T-helper 2 cell treated with Interferon-gamma antibody and Interleukin-4, amounts not matched to agents 5 μg/mL and 100 μg/mL, for 36 hours (primary cell): ENCODE data around the gene FAM120AOS.
"Not testable (repeated sequence)": the region's sequence is repeated elsewhere in the genome, so short reads cannot be mapped to it uniquely, and the experiment has no call there.

Experiments used
- DNase-seq: peaks from one replicate; pipeline ENCODE4 v3.0.0; 2021; ENCODE audit warnings: low spot score
- H3K27ac Mint-ChIP-seq: one replicate; pipeline ENCODE4 v1.8.0; 2021; ENCODE audit warnings: mild to moderate bottlenecking, mixed read lengths
- H3K27me3 Mint-ChIP-seq: one replicate; pipeline ENCODE4 v1.8.0; 2021; ENCODE audit warnings: low read depth, mixed read lengths
- H3K36me3 Mint-ChIP-seq: one replicate; pipeline ENCODE4 v1.8.0; 2021; ENCODE audit warnings: low read depth, mixed read lengths
- H3K4me1 Mint-ChIP-seq: one replicate; pipeline ENCODE4 v1.8.0; 2021; ENCODE audit warnings: low read depth, mixed read lengths
- H3K4me3 Mint-ChIP-seq: one replicate; pipeline ENCODE4 v1.8.0; 2022; ENCODE audit warnings: mild to moderate bottlenecking, moderate library complexity, mixed read lengths
- H3K9me3 Mint-ChIP-seq: one replicate; pipeline ENCODE4 v1.8.0; 2021; ENCODE audit warnings: mixed read lengths

The FAM120AOS gene

GRCh38 chr9:93446073-93446472 lies 7.3 kb downstream of the FAM120AOS start:
- Mint-ChIP-seq H3K27me3 (no peaks in the 10 kb centered on the region), H3K27ac (no peak overlapping the region), H3K9me3 (no peaks in the 10 kb centered on the region), H3K36me3 (peaks cover 43% of the 10 kb centered on the region), H3K4me3 (no peak overlapping the region), H3K4me1 (peaks cover 23% of the 10 kb centered on the region)
- DNase-seq: no peak

DNA sequence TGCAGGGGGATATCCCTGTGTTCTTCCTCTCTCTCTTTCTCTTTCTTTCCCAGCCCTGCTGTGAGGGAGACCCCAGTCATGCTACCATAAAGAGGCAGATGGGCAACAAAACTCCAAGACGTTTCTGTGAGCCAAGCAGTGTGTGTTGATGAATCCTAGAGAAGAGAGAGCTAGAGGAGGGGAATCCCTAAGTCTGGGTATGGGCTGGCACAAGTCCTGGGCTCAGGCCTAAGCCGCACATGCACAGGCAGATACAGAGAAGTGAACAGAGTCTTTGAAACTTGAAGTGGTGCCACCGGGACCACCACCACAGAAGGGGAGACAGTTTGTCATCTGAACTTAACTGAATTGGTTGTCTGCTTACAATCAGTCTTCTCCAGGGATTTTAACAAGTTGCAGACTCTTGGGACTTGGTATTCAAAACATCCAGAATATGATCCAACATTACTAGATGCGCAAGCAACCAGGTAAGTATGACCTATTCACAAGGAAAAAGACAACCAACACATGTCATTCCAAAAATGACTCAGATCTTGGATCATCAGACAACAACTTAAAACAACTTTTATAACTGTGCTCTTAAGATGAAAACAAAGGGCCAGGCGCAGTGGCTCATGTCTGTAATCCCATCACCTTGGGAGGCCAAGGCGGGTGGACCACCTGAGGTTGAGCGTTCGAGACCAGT lies 12.3 kb downstream of the FAM120AOS start:
- no peak overlapping the region for H3K27ac Mint-ChIP-seq
- H3K4me1 Mint-ChIP-seq: no peaks in the 10 kb centered on the region
- H3K4me3 Mint-ChIP-seq: no peak overlapping the region
- no peak for DNase-seq
- no peaks in the 10 kb centered on the region for H3K9me3 Mint-ChIP-seq
- peaks cover 7% of the 10 kb centered on the region for H3K36me3 Mint-ChIP-seq
- no peaks in the 10 kb centered on the region for H3K27me3 Mint-ChIP-seq

- H3K27me3 Mint-ChIP-seq, H3K27ac Mint-ChIP-seq, H3K4me1 Mint-ChIP-seq, DNase-seq, H3K9me3 Mint-ChIP-seq, H3K36me3 Mint-ChIP-seq, H3K4me3 Mint-ChIP-seq: not testable (repeated sequence)
Observed at GRCh38 chr9:93439301-93439700, 14.1 kb downstream of the FAM120AOS start.

DNA sequence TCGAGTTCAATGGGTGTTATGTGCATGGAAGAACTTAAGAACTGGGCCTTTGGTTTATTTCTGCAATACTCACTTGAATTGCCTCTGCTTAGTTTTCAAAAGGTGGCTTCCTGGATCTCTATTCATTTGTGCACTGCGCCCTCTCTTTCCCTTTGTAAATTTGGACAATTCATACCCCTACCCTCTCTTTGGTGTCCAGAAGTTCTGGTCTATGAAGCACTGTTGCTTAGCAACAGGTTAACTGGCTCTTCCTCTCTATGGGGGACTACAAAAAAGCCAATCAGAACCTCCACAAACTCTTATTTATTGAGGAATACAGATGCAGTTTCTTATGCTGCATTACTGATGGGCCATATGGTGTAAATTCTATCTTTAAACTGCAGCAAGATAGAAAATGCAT lies 15.4 kb downstream of the FAM120AOS start:
- H3K27ac Mint-ChIP-seq: no peak overlapping the region

DNA sequence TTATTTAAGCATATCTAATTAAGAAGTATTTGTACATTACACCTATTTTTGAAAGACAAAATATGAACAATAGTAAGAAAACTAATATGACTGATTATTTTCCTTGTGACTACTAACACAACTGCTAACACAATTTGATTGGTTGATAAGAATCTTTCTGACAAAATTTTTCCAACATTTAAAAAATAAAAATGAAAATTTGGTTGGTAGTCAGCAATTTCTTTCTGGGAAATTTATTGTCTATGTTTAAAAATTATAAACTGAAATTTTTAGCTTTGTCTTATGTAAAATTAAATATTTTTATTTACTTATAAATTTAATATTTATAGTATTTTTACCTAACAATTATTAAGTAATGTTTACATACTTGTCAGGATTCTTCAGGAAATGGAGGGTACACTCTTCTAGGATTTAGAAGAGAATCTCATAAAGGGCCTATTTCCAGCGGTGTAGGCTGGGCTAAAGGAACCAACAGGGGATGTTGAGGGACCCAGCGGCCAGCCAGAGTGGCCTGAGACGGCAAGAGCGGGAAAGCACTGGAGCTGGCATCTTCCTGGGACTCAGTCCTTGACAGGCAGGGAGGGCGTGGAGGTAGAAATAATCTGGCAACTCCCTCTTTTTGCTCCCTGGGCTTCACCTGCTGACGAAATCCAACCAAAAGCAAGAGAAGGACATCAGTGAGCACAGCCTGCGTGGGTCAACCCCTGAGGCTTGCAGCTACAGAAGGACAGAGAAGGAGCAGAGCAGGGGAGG lies 16.6 kb downstream of the FAM120AOS start:
- Mint-ChIP-seq H3K27ac (no peak overlapping the region), H3K9me3 (no peaks in the 10 kb centered on the region), H3K36me3 (peaks cover 2% of the 10 kb centered on the region), H3K27me3 (no peaks in the 10 kb centered on the region), H3K4me1 (peaks cover under 1% of the 10 kb centered on the region), H3K4me3 (no peak overlapping the region)
- no peak for DNase-seq

More for the DNA sequence above, 15.4 kb downstream of the FAM120AOS start:
- Mint-ChIP-seq H3K9me3 (no peaks in the 10 kb centered on the region), H3K27me3 (no peaks in the 10 kb centered on the region), H3K36me3 (peaks cover 2% of the 10 kb centered on the region), H3K4me3 (no peak overlapping the region), H3K4me1 (no peaks in the 10 kb centered on the region)
- DNase-seq: no peak

DNA sequence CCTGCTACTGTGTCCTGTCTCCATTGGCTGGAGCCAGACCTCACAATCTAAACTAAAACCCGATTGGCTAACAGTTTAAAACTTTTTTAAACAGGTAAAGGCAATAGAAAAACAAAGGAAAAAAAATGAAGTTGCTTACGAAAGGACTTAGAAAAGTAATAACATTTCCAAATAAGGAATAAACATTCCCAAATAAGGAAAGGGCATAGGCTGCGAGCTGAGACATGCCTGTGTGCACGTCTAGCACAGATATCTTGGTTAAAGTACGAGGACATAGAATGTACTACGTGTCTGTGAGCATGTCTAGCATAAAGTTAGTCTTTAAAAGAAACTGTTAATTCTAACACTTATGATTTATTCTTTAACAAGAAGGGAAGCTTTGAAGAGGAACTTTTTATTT lies 17.2 kb downstream of the FAM120AOS start:
- no peak for DNase-seq
- Mint-ChIP-seq H3K36me3 (peaks cover 2% of the 10 kb centered on the region), H3K4me1 (peaks cover 5% of the 10 kb centered on the region), H3K9me3 (no peaks in the 10 kb centered on the region), H3K27me3 (no peaks in the 10 kb centered on the region), H3K27ac (no peak overlapping the region), H3K4me3 (no peak overlapping the region)

DNA sequence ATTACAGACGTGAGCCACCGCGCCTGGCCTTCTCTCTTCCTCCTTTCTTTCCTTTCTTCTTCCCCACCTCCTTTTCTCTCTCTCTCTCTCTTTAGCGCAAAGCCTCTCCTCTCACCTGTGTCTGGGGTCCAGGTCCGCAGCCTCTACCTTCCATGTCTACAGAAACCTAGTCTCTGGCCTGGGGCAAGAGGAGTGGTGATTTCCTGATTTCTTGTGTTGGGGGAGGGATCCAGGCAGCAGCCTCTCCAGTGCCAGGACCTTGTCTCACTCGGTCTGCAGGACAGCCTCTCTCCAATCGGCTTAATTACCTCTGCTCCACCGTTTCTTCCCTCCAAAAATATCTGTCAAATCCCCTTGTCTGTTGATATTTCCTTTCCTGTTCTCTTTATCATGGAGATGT lies 18.0 kb downstream of the FAM120AOS start:
- peaks cover 5% of the 10 kb centered on the region for H3K4me1 Mint-ChIP-seq
- peaks cover 2% of the 10 kb centered on the region for H3K36me3 Mint-ChIP-seq
- no peak overlapping the region for H3K27ac Mint-ChIP-seq
- no peaks in the 10 kb centered on the region for H3K9me3 Mint-ChIP-seq
- no peak overlapping the region for H3K4me3 Mint-ChIP-seq
- DNase-seq: no peak
- H3K27me3 Mint-ChIP-seq: no peaks in the 10 kb centered on the region

DNA sequence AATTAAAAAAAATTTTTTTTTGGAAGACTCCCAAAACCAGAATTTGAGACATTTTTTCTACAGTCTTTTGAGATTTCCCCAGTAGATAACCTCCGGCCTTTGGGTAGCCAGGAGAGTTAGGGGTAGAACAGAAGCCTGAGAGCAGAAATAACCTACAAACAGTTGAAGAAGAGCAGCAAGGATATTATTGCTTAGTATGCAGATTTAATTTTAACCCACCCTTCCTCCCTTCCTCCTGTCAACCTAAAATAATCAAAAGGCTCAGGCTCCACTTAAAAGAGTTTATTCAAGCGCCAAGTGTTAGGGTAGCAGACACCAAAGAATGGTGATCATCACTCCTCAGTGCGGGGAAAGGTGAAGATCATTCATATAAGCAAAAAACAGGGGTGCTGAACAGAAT lies 19.3 kb downstream of the FAM120AOS start:
- Mint-ChIP-seq H3K4me1 (peaks cover 5% of the 10 kb centered on the region), H3K4me3 (no peak overlapping the region), H3K36me3 (peaks cover 2% of the 10 kb centered on the region), H3K9me3 (no peaks in the 10 kb centered on the region), H3K27me3 (peaks cover 2% of the 10 kb centered on the region), H3K27ac (no peak overlapping the region)
- no peak for DNase-seq

DNA sequence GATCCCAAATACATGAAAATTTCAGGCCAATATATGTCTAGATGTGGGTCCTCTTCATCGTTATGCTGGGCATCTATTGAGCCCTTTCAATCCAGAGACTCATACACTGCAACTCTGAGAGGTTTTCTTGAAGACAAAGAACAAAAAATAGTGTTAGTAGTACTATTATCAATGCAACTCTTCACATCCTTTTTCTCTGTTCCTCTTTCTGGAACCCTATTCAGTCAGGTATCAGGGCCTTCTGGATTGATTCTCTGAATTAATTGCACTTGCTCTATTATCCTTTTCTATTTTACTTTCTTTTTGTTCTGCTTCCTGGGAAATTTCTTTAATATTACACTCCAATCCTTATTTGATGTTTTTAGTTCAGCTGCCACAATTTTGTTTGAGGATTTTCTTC lies 20.4 kb downstream of the FAM120AOS start:
- peaks cover 2% of the 10 kb centered on the region for H3K27me3 Mint-ChIP-seq
- no peak overlapping the region for H3K27ac Mint-ChIP-seq
- no peak overlapping the region for H3K4me3 Mint-ChIP-seq
- H3K4me1 Mint-ChIP-seq: peaks cover 5% of the 10 kb centered on the region
- H3K36me3 Mint-ChIP-seq: peaks cover 2% of the 10 kb centered on the region
- no peak for DNase-seq
- no peaks in the 10 kb centered on the region for H3K9me3 Mint-ChIP-seq

DNA sequence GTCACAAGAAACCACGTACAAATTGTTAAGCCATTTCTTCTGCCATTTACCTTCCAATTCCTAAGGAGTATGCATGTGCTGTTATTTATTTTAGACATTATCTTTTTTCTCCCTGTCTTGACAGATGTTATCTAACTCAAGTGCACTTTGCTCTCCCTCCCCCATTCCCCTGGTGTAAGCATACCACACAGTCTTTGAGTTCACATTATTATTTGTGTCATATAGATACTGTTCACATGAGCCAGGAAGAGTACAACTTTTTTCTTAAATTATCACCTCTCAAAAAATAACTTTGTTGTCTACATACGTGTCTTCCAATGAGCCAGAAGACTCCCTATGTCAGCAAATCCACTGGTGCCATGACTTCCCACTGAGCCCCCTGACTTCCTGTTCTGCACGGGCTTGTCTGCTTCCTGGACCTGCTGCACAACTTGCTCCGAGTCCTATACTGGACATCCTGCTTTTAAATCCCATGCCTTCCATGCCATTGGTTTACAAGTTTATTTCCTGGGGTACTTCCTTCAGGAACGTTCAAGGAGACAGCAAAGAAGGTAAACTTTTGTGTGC lies 21.8 kb downstream of the FAM120AOS start:
- H3K27me3 Mint-ChIP-seq: peaks cover 7% of the 10 kb centered on the region
- no peaks in the 10 kb centered on the region for H3K9me3 Mint-ChIP-seq
- peaks cover 5% of the 10 kb centered on the region for H3K4me1 Mint-ChIP-seq
- no peak for DNase-seq
- H3K36me3 Mint-ChIP-seq: peaks cover 2% of the 10 kb centered on the region
- no peak overlapping the region for H3K27ac Mint-ChIP-seq
- no peak overlapping the region for H3K4me3 Mint-ChIP-seq

- no peak for DNase-seq
- Mint-ChIP-seq H3K27ac (no peak overlapping the region), H3K4me3 (no peak overlapping the region), H3K9me3 (no peaks in the 10 kb centered on the region), H3K27me3 (peaks cover 25% of the 10 kb centered on the region), H3K36me3 (no peaks in the 10 kb centered on the region), H3K4me1 (peaks cover 5% of the 10 kb centered on the region)
Observed at GRCh38 chr9:93427655-93428379, 25.6 kb downstream of the FAM120AOS start.

DNA sequence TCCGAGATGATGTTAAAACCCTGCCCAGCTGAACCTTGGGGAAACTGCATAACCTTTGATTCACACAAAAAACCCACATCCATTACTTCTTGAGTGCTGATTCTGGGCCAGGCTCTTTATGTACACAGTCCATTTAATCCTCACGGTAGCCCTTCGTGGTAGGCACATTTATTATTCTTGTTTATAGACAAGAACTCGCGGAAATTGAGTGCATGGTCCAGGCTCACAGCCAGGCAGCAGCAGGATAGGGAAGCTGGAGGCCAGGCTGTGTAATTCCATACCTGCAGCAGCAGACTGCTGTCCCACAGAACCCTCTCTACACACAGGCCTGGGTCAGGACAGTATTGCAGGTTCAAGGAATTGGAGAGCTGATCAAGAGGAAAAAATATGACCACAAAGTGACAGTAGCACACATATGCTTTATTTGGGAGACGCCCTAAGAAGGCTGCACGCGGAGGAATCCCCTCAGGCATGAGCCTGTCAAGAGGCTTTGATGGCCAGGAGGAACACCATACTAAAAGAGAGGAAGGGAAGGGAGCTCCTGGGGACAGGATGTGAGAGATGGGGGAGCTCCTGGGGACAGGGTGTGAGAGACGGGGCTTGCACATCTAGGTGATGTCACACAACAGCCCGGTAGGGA lies 30.3 kb downstream of the FAM120AOS start:
- peaks cover 25% of the 10 kb centered on the region for H3K27me3 Mint-ChIP-seq
- H3K36me3 Mint-ChIP-seq: peaks cover 3% of the 10 kb centered on the region
- no peak for DNase-seq
- H3K9me3 Mint-ChIP-seq: peaks cover 15% of the 10 kb centered on the region
- no peaks in the 10 kb centered on the region for H3K4me1 Mint-ChIP-seq
- no peak overlapping the region for H3K27ac Mint-ChIP-seq
- H3K4me3 Mint-ChIP-seq: no peak overlapping the region

DNA sequence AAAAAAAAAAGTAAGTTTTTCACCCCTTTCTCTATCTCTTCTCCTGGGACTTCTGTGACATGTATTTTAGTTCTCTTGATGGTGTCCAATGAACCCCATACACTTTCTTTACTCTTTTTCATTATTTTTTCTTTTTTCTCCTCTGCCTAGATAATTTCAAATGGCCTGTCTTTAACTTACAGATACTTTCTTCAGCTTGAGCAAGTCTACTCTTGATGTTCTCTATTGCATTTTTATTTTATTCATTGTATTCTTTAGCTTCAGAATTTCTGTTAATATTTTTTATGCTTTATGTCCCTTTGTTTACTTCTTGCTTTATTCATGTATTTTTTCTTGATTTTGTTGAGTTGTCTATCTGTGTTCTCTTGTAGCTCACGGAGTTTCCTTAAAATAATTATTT lies 34.4 kb downstream of the FAM120AOS start:
- no peak for DNase-seq
- peaks cover 23% of the 10 kb centered on the region for H3K9me3 Mint-ChIP-seq
- peaks cover 20% of the 10 kb centered on the region for H3K27me3 Mint-ChIP-seq
- no peak overlapping the region for H3K27ac Mint-ChIP-seq
- no peak overlapping the region for H3K4me3 Mint-ChIP-seq
- no peaks in the 10 kb centered on the region for H3K4me1 Mint-ChIP-seq
- peaks cover 3% of the 10 kb centered on the region for H3K36me3 Mint-ChIP-seq
